Calu3 (cell line): ENCODE data around the gene MAG. TPM values are rescaled to one million over a fixed set of nuclear protein-coding genes. Genes with fewer than 3 reads are reported as not detected.

Experiments
- BruUV-seq: library from RNA; stranded (reverse); fragments of 400-500 nt; replicated peaks from 2 replicates; lab custom pipeline; 2021; lab: Mats Ljungman, UMichigan
- CTCF ChIA-PET: fragments of 300-600 bp; sonication (Branson Sonifier 250); formaldehyde crosslinking; loops from one replicate; lab custom pipeline; 2022; ENCODE audit warnings: antibody characterized with exemption; lab: Charles Lee
- DNase-seq: peaks from one replicate; pipeline ENCODE4 v3.0.0; 2022
- H3K27ac Mint-ChIP-seq: one replicate; pipeline ENCODE4 v1.8.0; 2022; ENCODE audit warnings: mixed read lengths; ENCODE audit not compliant: unreplicated experiment
- H3K27me3 Mint-ChIP-seq: one replicate; pipeline ENCODE4 v1.8.0; 2022; ENCODE audit warnings: mixed read lengths; ENCODE audit not compliant: unreplicated experiment
- H3K36me3 Mint-ChIP-seq: one replicate; pipeline ENCODE4 v1.8.0; 2022; ENCODE audit warnings: mild to moderate bottlenecking, moderate library complexity, mixed read lengths; ENCODE audit not compliant: insufficient read depth, unreplicated experiment
- H3K4me1 Mint-ChIP-seq: one replicate; pipeline ENCODE4 v1.8.0; 2022; ENCODE audit warnings: mild to moderate bottlenecking, low read depth, mixed read lengths; ENCODE audit not compliant: unreplicated experiment
- H3K4me3 Mint-ChIP-seq: one replicate; pipeline ENCODE4 v1.8.0; 2022; ENCODE audit warnings: mild to moderate bottlenecking, low read depth, moderate library complexity, mixed read lengths; ENCODE audit not compliant: unreplicated experiment
- H3K9me3 Mint-ChIP-seq: one replicate; pipeline ENCODE4 v1.8.0; 2022; ENCODE audit warnings: low read depth, mixed read lengths; ENCODE audit not compliant: unreplicated experiment
- CTCF ChIP-seq: fragments of 200-600 bp; IDR thresholded peaks from one replicate; pipeline ENCODE4 v1.8.0; 2022; ENCODE audit warnings: antibody characterized with exemption; ENCODE audit not compliant: unreplicated experiment
- intact Hi-C: fragments of 100-400 bp; cut with micrococcal nuclease; formaldehyde crosslinking; loops from one replicate; pipeline ENCODE4 v1.10.0; 2022; ENCODE audit not compliant: unreplicated experiment
- total RNA-seq: library from RNA; stranded (reverse); gene quantifications from 2 replicates; pipeline ENCODE4 v1.2.3, GENCODE V29; 2022

The MAG gene
- total RNA-seq, 1 experiment from 2014 or later: not detected

GRCh38 chr19:35301961-35302360 lies 10.0 kb downstream of the MAG start:
- intact Hi-C loops: no loop called here
- Mint-ChIP-seq H3K9me3 (no peaks in the 10 kb centered on the region), H3K4me1 (peaks cover 5% of the 10 kb centered on the region), H3K4me3 (no peak overlapping the region), H3K27ac (no peak overlapping the region), H3K36me3 (no peaks in the 10 kb centered on the region), H3K27me3 (no peaks in the 10 kb centered on the region)
- TF ChIP-seq CTCF: no peak
- no TSS peak for BruUV-seq
- CTCF ChIA-PET: no interaction called here
- no peak for DNase-seq

GRCh38 chr19:35302446-35302845 lies 10.5 kb downstream of the MAG start:
- no peaks in the 10 kb centered on the region for H3K27me3 Mint-ChIP-seq
- H3K36me3 Mint-ChIP-seq: no peaks in the 10 kb centered on the region
- H3K4me1 Mint-ChIP-seq: peaks cover 6% of the 10 kb centered on the region
- no TSS peak for BruUV-seq
- H3K4me3 Mint-ChIP-seq: no peak overlapping the region
- no peaks in the 10 kb centered on the region for H3K9me3 Mint-ChIP-seq
- H3K27ac Mint-ChIP-seq: no peak overlapping the region
- CTCF ChIA-PET: interaction anchor here (0.7 kb wide), 1 partner anchor 11 kb away, joined by 3 read pairs; no protein-coding TSS in a partner anchor
- no peak for DNase-seq
- no peak for TF ChIP-seq CTCF
- intact Hi-C loops: no loop called here

- no peaks in the 10 kb centered on the region for H3K36me3 Mint-ChIP-seq
- intact Hi-C loops: no loop called here
- DNase-seq: no peak
- no peak overlapping the region for H3K27ac Mint-ChIP-seq
- peaks cover 6% of the 10 kb centered on the region for H3K4me1 Mint-ChIP-seq
- H3K9me3 Mint-ChIP-seq: no peaks in the 10 kb centered on the region
- no peaks in the 10 kb centered on the region for H3K27me3 Mint-ChIP-seq
- H3K4me3 Mint-ChIP-seq: no peak overlapping the region
- no TSS peak for BruUV-seq
- CTCF ChIA-PET: interaction anchor here (0.7 kb wide), 1 partner anchor 12 kb away, joined by 3 read pairs; no protein-coding TSS in a partner anchor
- TF ChIP-seq CTCF: no peak
Observed at GRCh38 chr19:35303357-35303915, 11.5 kb downstream of the MAG start.

- no peaks in the 10 kb centered on the region for H3K9me3 Mint-ChIP-seq
- H3K4me1 Mint-ChIP-seq: peaks cover 6% of the 10 kb centered on the region
- H3K27me3 Mint-ChIP-seq: no peaks in the 10 kb centered on the region
- no peak for DNase-seq
- CTCF ChIA-PET: no interaction called here
- intact Hi-C loops: no loop called here
- TF ChIP-seq CTCF: no peak
- no peak overlapping the region for H3K4me3 Mint-ChIP-seq
- no TSS peak for BruUV-seq
- no peaks in the 10 kb centered on the region for H3K36me3 Mint-ChIP-seq
- H3K27ac Mint-ChIP-seq: no peak overlapping the region
Observed at GRCh38 chr19:35304036-35304435, 12.1 kb downstream of the MAG start.
